ENCODE measurements around the gene C11orf65.

Gene C11orf65

DNA sequence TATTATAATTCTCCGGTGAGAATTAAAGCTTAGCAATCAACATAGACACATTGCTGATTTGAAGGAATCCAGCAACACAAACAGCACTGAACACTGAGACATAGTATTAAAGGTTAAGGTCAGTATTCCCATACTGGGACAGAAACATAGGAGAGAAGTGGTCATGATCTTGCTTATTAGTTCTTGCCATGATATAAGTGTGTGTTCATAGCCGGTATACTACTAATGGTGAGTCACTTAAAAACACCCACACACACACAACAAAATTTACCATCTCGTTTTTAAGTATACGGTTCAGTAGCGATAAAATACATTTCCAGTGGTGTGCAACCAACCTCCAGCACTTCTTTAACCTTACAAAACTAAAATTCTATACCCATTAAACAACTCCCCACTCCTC, 96.3 kb downstream of the C11orf65 start:
- DNase-seq (ENCODE audit: low read depth in 1 of 2, low spot score in 1 of 2), result no peak

- DNase-seq (ENCODE audit: low read depth in 1 of 2, low spot score in 1 of 2), result no peak
Measured at GRCh38 chr11:108370315-108370714, 97.0 kb downstream of the C11orf65 start.

GRCh38 chr11:108369064-108369463, 98.3 kb downstream of the C11orf65 start:
- no peak for DNase-seq (ENCODE audit: low read depth in 1 of 2, low spot score in 1 of 2)

GRCh38 chr11:108368134-108368533, 99.2 kb downstream of the C11orf65 start:
- DNase-seq (ENCODE audit: low read depth in 1 of 2, low spot score in 1 of 2), result no peak

- no peak for DNase-seq (ENCODE audit: low read depth in 1 of 2, low spot score in 1 of 2)
Measured at GRCh38 chr11:108364159-108364558, 103.2 kb downstream of the C11orf65 start.

GRCh38 chr11:108351468-108351867, 115.9 kb downstream of the C11orf65 start:
- DNase-seq (ENCODE audit: low read depth in 1 of 2, low spot score in 1 of 2), result no peak

GRCh38 chr11:108346451-108346850, 120.9 kb downstream of the C11orf65 start:
- DNase-seq (ENCODE audit: low read depth in 1 of 2, low spot score in 1 of 2), result no peak

DNA sequence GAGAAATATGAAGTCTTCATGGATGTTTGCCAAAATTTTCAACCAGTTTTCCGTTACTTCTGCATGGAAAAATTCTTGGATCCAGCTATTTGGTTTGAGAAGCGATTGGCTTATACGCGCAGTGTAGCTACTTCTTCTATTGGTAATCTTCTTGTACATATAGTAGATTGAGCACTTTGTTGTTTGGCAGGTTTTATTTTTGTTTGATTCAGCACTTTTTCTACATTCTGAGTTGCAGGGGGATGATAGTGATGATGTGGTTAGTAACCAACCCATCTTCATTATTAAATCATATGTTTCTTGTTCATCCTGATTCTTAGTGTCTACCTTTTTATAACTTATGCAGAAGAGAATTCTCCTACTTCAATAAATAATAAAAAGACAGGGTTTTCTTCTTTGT, 121.6 kb downstream of the C11orf65 start:
- no peak for DNase-seq (ENCODE audit: low read depth in 1 of 2, low spot score in 1 of 2)

GRCh38 chr11:108343714-108344113, 123.6 kb downstream of the C11orf65 start:
- no peak for DNase-seq (ENCODE audit: low read depth in 1 of 2, low spot score in 1 of 2)

- DNase-seq (ENCODE audit: low read depth in 1 of 2, low spot score in 1 of 2), result no peak
Measured at GRCh38 chr11:108341654-108342053, 125.7 kb downstream of the C11orf65 start.

- no peak for DNase-seq (ENCODE audit: low read depth in 1 of 2, low spot score in 1 of 2)
Measured at GRCh38 chr11:108340973-108341372, 126.4 kb downstream of the C11orf65 start.

DNA sequence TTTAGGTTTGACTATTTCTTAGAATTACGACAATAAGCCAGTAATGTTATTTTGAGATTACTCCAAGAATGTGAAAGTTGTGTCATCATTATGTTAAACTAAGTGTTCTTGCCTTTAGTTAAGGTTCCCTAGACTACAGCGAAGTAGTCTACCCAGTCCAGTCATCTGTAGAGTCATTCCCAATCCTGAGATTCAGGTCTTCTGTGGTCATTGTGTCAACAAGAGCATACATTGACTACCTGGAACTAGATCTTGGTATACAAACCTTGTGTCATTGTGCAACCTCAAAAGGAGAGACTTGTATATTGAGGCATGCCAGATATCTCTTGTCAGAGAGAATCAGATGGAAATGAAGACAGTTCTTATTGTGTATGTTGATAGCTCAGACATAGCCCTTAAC, 128.6 kb downstream of the C11orf65 start:
- DNase-seq (ENCODE audit: low read depth in 1 of 2, low spot score in 1 of 2), result no peak

- no peak for DNase-seq (ENCODE audit: low read depth in 1 of 2, low spot score in 1 of 2)
Measured at GRCh38 chr11:108333403-108333899, 133.9 kb downstream of the C11orf65 start.
